Osteocyte (in vitro differentiated cells): Measurements from ENCODE around the gene SIL1. TPM values are rescaled to one million over a fixed set of nuclear protein-coding genes. Genes with fewer than 3 reads are reported as not detected.
"Not testable (repeated sequence)": the region's sequence is repeated elsewhere in the genome, so short reads cannot be mapped to it uniquely, and the experiment has no call there.

Experiments used
- DNase-seq: peaks from one replicate; pipeline ENCODE4 v3.0.0; 2021; ENCODE audit warnings: mixed read lengths; ENCODE audit not compliant: unreplicated experiment; ENCODE audit errors: extremely low spot score
- H3K27ac Mint-ChIP-seq: one replicate; pipeline ENCODE4 v1.8.0; 2021; ENCODE audit warnings: mild to moderate bottlenecking, mixed read lengths; ENCODE audit not compliant: unreplicated experiment
- H3K27me3 Mint-ChIP-seq: one replicate; pipeline ENCODE4 v1.8.0; 2021; ENCODE audit warnings: mixed read lengths; ENCODE audit not compliant: unreplicated experiment
- H3K36me3 Mint-ChIP-seq: one replicate; pipeline ENCODE4 v1.8.0; 2021; ENCODE audit warnings: mixed read lengths; ENCODE audit not compliant: unreplicated experiment
- H3K4me1 Mint-ChIP-seq: one replicate; pipeline ENCODE4 v1.8.0; 2021; ENCODE audit warnings: mixed read lengths; ENCODE audit not compliant: unreplicated experiment
- H3K4me3 Mint-ChIP-seq: one replicate; pipeline ENCODE4 v1.8.0; 2021; ENCODE audit warnings: mild to moderate bottlenecking, moderate library complexity, mixed read lengths; ENCODE audit not compliant: unreplicated experiment
- H3K9me3 Mint-ChIP-seq: one replicate; pipeline ENCODE4 v1.8.0; 2021; ENCODE audit warnings: mixed read lengths; ENCODE audit not compliant: unreplicated experiment
- total RNA-seq: library from RNA; stranded (reverse); gene quantifications from 2 replicates; pipeline ENCODE4 v1.2.1, GENCODE V29; 2021
- TF ChIP-seq, protein P1 (sequence below): fragments of 200-600 bp; sonication (generic); IDR thresholded peaks from 2 replicates; pipeline ENCODE4 v1.5.0; 2021; ENCODE audit warnings: antibody characterized with exemption, mild to moderate bottlenecking, moderate library complexity

The SIL1 gene
- total RNA-seq, 1 donor from 2014 or later, result 58.4 TPM

GRCh38 chr5:139167063-139167462, 31.1 kb downstream of the SIL1 start:
- H3K9me3 Mint-ChIP-seq, result peaks cover 5% of the 10 kb centered on the region
- H3K36me3 Mint-ChIP-seq, result peaks cover 5% of the 10 kb centered on the region
- H3K27ac Mint-ChIP-seq, result no peak overlapping the region
- DNase-seq, result no peak
- peaks cover 17% of the 10 kb centered on the region for H3K4me1 Mint-ChIP-seq
- TF ChIP-seq, protein P1, sequence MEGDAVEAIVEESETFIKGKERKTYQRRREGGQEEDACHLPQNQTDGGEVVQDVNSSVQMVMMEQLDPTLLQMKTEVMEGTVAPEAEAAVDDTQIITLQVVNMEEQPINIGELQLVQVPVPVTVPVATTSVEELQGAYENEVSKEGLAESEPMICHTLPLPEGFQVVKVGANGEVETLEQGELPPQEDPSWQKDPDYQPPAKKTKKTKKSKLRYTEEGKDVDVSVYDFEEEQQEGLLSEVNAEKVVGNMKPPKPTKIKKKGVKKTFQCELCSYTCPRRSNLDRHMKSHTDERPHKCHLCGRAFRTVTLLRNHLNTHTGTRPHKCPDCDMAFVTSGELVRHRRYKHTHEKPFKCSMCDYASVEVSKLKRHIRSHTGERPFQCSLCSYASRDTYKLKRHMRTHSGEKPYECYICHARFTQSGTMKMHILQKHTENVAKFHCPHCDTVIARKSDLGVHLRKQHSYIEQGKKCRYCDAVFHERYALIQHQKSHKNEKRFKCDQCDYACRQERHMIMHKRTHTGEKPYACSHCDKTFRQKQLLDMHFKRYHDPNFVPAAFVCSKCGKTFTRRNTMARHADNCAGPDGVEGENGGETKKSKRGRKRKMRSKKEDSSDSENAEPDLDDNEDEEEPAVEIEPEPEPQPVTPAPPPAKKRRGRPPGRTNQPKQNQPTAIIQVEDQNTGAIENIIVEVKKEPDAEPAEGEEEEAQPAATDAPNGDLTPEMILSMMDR, result no peak
- no peak overlapping the region for H3K4me3 Mint-ChIP-seq
- no peaks in the 10 kb centered on the region for H3K27me3 Mint-ChIP-seq

DNA sequence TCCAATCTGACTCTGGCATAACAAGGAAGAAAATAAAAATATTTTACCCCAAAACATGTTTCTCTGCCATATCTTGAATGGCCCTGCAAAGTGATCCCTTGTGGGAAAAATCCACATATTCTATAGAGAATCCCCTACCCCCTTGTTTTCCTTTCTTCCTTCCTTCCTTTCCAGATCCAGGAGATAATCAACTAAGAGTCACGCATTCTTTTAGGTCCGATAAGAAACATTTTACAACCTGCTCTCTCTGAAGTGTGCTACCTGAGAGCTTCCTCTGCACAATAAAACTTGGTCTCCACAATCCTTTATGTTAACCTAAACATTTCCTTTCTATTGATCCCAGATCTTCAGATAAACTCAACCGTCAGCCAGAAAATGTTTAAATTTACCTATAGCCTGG, 33.3 kb downstream of the SIL1 start:
- H3K9me3 Mint-ChIP-seq, DNase-seq, H3K27ac Mint-ChIP-seq, H3K36me3 Mint-ChIP-seq, H3K27me3 Mint-ChIP-seq, H3K4me3 Mint-ChIP-seq: not testable (repeated sequence)
- peaks cover 21% of the 10 kb centered on the region for H3K4me1 Mint-ChIP-seq

DNA sequence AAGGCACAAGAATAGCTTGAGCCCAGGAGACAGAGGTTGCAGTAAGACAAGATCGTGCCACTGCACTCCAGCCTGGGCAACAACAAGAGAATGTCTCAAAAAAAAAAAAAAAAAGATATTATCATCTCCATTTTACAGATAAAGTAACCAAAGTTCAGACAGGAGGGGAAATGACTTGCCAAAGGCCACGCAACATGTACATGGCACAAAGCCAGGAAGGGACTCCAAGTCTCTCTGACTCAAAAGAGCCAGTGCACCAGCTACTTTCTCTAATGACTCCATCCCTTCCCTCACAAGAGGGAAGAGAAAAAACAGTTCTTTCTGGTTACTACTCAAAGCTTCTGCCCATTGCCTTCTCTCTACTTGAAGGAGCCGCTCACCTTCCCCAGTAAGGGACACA, 34.1 kb downstream of the SIL1 start:
- DNase-seq, result no peak
- Mint-ChIP-seq H3K36me3 (peaks cover 2% of the 10 kb centered on the region), H3K9me3 (no peaks in the 10 kb centered on the region), H3K4me1 (peaks cover 28% of the 10 kb centered on the region), H3K27me3 (no peaks in the 10 kb centered on the region), H3K4me3 (no peak overlapping the region), H3K27ac (no peak overlapping the region)
- TF ChIP-seq, protein P1, result no peak

- Mint-ChIP-seq H3K27ac (no peak overlapping the region), H3K4me1 (peaks cover 23% of the 10 kb centered on the region), H3K36me3 (peaks cover 2% of the 10 kb centered on the region), H3K9me3 (no peaks in the 10 kb centered on the region), H3K4me3 (no peak overlapping the region), H3K27me3 (no peaks in the 10 kb centered on the region)
- TF ChIP-seq, protein P1, result no peak
- DNase-seq, result no peak
Measured at GRCh38 chr5:139162448-139162847, 35.7 kb downstream of the SIL1 start.

DNA sequence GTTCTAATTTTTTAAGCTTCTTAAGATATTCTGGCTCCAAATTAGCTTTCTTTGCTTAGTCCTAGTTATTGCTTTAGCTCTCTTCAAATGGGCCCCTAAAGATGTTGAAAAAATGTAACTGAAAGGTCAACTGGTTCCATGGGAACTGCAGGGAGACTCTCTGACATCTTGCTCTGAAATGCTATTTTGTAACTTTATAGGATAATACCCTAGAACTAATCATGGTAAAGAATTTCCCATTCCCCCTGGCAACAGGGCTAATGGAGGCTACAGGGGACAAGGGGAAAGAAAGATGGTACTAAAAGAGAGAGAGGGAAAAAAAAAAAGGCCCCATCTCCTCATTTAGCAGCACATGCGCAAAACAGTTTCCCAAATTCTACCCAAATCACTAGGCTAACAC, 39.4 kb downstream of the SIL1 start:
- Mint-ChIP-seq H3K36me3 (peaks cover 4% of the 10 kb centered on the region), H3K27ac (no peak overlapping the region), H3K4me3 (no peak overlapping the region), H3K27me3 (no peaks in the 10 kb centered on the region), H3K9me3 (no peaks in the 10 kb centered on the region), H3K4me1 (peaks cover 19% of the 10 kb centered on the region)
- TF ChIP-seq, protein P1, result no peak
- DNase-seq, result no peak

DNA sequence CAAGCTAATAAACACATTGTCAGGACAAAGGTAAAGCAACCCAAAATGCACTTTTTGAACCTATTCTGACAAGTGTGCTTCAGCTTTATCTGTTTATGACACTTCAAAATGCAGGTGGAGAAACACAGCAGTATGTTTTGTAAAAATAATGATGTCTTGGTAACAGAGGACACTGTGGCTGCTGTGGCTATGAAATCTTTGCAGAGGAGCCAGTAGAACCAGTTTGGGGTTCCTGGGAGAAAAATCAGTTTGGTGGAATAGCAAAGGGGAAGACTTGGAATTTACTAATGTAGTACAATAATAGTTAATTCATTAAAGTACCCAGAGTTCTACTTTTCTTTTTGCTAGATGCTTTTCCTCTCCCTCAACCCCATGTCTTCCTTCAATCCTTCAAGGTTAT, 40.6 kb downstream of the SIL1 start:
- no peaks in the 10 kb centered on the region for H3K27me3 Mint-ChIP-seq
- no peak overlapping the region for H3K27ac Mint-ChIP-seq
- TF ChIP-seq, protein P1, result no peak
- peaks cover 19% of the 10 kb centered on the region for H3K4me1 Mint-ChIP-seq
- peaks cover 4% of the 10 kb centered on the region for H3K36me3 Mint-ChIP-seq
- H3K4me3 Mint-ChIP-seq, result no peak overlapping the region
- no peak for DNase-seq
- H3K9me3 Mint-ChIP-seq, result no peaks in the 10 kb centered on the region
